B cell (primary cell): ENCODE results near the gene NFKBIA. TPM values are rescaled to one million over a fixed set of nuclear protein-coding genes. Genes with fewer than 3 reads are reported as not detected.
"Not testable (repeated sequence)": the region's sequence is repeated elsewhere in the genome, so short reads cannot be mapped to it uniquely, and the experiment has no call there.

ENCODE experiments used
- ATAC-seq: fragments of 200-7000 bp; cut with Tn5 transposase; one replicate; pipeline ENCODE4 v1.10.0; 2021; ENCODE audit warnings: low read depth, mild to moderate bottlenecking, moderate number of reproducible peaks, moderate library complexity
- CTCF ChIA-PET: fragments of 350-600 bp; sonication (Branson Sonifier 250); formaldehyde crosslinking; loops from one replicate; lab custom pipeline; 2021; ENCODE audit warnings: antibody characterized with exemption, inconsistent platforms; lab: Charles Lee
- POLR2A ChIA-PET: fragments of 350-600 bp; sonication (Branson Sonifier 250); formaldehyde crosslinking; loops from one replicate; lab custom pipeline; 2021; ENCODE audit warnings: antibody characterized with exemption; lab: Charles Lee
- DNase-seq: peaks from one replicate; pipeline ENCODE4 v3.0.0; 2013
- H2AFZ ChIP-seq: 2 replicates; pipeline ENCODE4 v1.6.1; 2012; ENCODE audit warnings: mild to moderate bottlenecking, low read depth, low read length; ENCODE audit not compliant: insufficient read depth, poor library complexity, severe bottlenecking
- H3K27ac ChIP-seq, 2 donors: 1 replicate in 1 of 2; 2 replicates in 1 of 2; pipeline ENCODE4 v1.5.1; 2012 to 2013; ENCODE audit warnings: low read length in 2 of 2, mild to moderate bottlenecking in 2 of 2, moderate library complexity in 1 of 2
- H3K27me3 ChIP-seq, 4 experiments: fragments of 200-600 bp in 1 of 4; sonication (generic) in 1 of 4; replicated peaks in 1 of 4; 1 replicate in 2 of 4; 2 replicates in 2 of 4; pipeline versions ENCODE4 v1.6.1 to v1.7.0; 2013 to 2016; ENCODE audit warnings: low read length in 3 of 4, mild to moderate bottlenecking in 2 of 4, mixed read lengths in 1 of 4, moderate library complexity in 1 of 4; ENCODE audit not compliant: insufficient read depth in 4 of 4, control insufficient read depth in 3 of 4; ENCODE audit errors: control extremely low read depth in 1 of 4
- H3K36me3 ChIP-seq, 2 experiments: replicated peaks in 1 of 2; 1 replicate in 1 of 2; 2 replicates in 1 of 2; pipeline versions ENCODE4 v1.6.1 to v1.7.1; 2013; ENCODE audit warnings: low read length in 1 of 2; ENCODE audit not compliant: insufficient read depth in 2 of 2, control insufficient read depth in 1 of 2; ENCODE audit errors: control extremely low read depth in 1 of 2, extremely low read depth in 1 of 2
- H3K4me1 ChIP-seq, 2 donors: fragments of 200-600 bp in 1 of 2; sonication (generic) in 1 of 2; 1 replicate in 1 of 2; 2 replicates in 1 of 2; pipeline versions ENCODE4 v1.5.1 to v1.6.1; 2013 to 2017; ENCODE audit warnings: low read length in 2 of 2; ENCODE audit not compliant: control insufficient read depth in 2 of 2, insufficient read depth in 2 of 2
- H3K4me2 ChIP-seq: replicated peaks from 2 replicates; pipeline ENCODE3; 2012; ENCODE audit warnings: mild to moderate bottlenecking, low read depth, low read length; ENCODE audit not compliant: poor library complexity, severe bottlenecking
- H3K4me3 ChIP-seq, 5 experiments: fragments of 200-600 bp in 1 of 5; sonication (generic) in 1 of 5; 1 replicate in 3 of 5; 2 replicates in 2 of 5; pipeline versions ENCODE4 v1.5.1 to v1.7.0; 2011 to 2016; ENCODE audit warnings: low read length in 4 of 5, mild to moderate bottlenecking in 4 of 5, low read depth in 2 of 5, control low read depth in 1 of 5, moderate library complexity in 1 of 5; ENCODE audit not compliant: insufficient read depth in 1 of 5; ENCODE audit errors: control extremely low read depth in 1 of 5, extremely low read depth in 1 of 5
- H3K79me2 ChIP-seq: fragments of 200-600 bp; sonication (generic); one replicate; pipeline ENCODE4 v1.6.0; 2016; ENCODE audit warnings: low read length; ENCODE audit not compliant: control insufficient read depth, insufficient read depth
- H3K9ac ChIP-seq: fragments of 200-600 bp; sonication (generic); 2 replicates; pipeline ENCODE4 v1.6.1; 2017; ENCODE audit warnings: mild to moderate bottlenecking, low read length, moderate library complexity
- H3K9me3 ChIP-seq, 3 donors: one replicate each; pipeline versions ENCODE4 v1.6.1 to v1.7.1; 2013; ENCODE audit warnings: low read length in 2 of 3; ENCODE audit not compliant: control insufficient read depth in 2 of 3, insufficient read depth in 1 of 3; ENCODE audit errors: control extremely low read depth in 1 of 3
- H4K20me1 ChIP-seq: 2 replicates; pipeline ENCODE4 v1.6.0; 2012; ENCODE audit warnings: mild to moderate bottlenecking, low read length; ENCODE audit not compliant: insufficient read depth, control insufficient read depth, poor library complexity, severe bottlenecking
- H3K27ac Mint-ChIP-seq: one replicate; pipeline ENCODE4 v1.8.0; 2021; ENCODE audit warnings: mixed read lengths
- H3K27me3 Mint-ChIP-seq: one replicate; pipeline ENCODE4 v1.8.0; 2021; ENCODE audit warnings: mixed read lengths
- H3K4me1 Mint-ChIP-seq: one replicate; pipeline ENCODE4 v1.8.0; 2021; ENCODE audit warnings: mixed read lengths
- H3K4me3 Mint-ChIP-seq: one replicate; pipeline ENCODE4 v1.8.0; 2021; ENCODE audit warnings: mixed read lengths
- H3K9me3 Mint-ChIP-seq: one replicate; pipeline ENCODE4 v1.8.0; 2022; ENCODE audit warnings: mixed read lengths; ENCODE audit not compliant: insufficient read depth
- EZH2 ChIP-seq: IDR thresholded peaks from 2 replicates; pipeline ENCODE4 v1.6.1; 2012; ENCODE audit warnings: borderline replicate concordance, low read depth, mild to moderate bottlenecking, moderate library complexity, low read length; ENCODE audit not compliant: insufficient read depth, poor library complexity, severe bottlenecking
- WGBS: methylation state at CpG from one replicate; pipeline ENCODE4 v1.1.5; 2013; ENCODE audit warnings: missing lambda C conversion rate; ENCODE audit not compliant: insufficient coverage; 5-methylcytosine and 5-hydroxymethylcytosine counted together
- intact Hi-C: fragments of 100-400 bp; cut with micrococcal nuclease; formaldehyde crosslinking; loops from one replicate; pipeline ENCODE4 v1.10.0; 2022
- polyA plus RNA-seq: library from polyadenylated mRNA; depleted of rRNA; stranded (reverse); fragments of >200 nt; gene quantifications from 2 replicates; pipeline ENCODE4 v1.2.3, GENCODE V29; 2012
- total RNA-seq, 2 donors: library from RNA; stranded (reverse); fragments of 120-200 nt in 1 of 2; gene quantifications; 1 replicate in 1 of 2; 2 replicates in 1 of 2; pipeline versions ENCODE4 v1.2.3 to v1.2.4, GENCODE V29; 2013 to 2022
- TF ChIP-seq, protein P1 (sequence below): fragments of 200-600 bp; IDR thresholded peaks from one replicate; pipeline ENCODE4 v1.8.0; 2022; ENCODE audit warnings: antibody characterized with exemption, mild to moderate bottlenecking

Gene NFKBIA
- total and polyA plus RNA-seq, 2 donors (not counting 1 experiment from before 2014, with no cell fraction given): 308 to 3,195 TPM

DNA sequence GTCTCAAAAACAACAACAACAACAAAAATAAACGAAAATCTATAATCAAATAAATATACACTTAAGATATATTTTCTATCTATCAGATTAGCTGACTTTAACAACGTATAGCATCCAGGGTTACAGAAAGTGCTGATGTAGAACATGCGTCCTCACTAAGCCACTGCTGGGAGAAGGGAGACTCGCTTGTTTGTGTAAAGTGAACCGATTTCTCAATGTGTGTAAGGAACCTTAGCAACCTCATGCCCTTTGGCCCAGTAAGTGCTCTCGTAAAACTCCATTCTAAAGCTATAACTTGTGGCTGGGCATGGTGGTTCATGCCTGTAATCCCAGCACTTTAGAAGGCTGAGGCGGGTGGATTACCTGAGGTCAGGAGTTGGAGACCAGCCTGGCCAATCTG lies 23.8 kb downstream of the NFKBIA start:
- Mint-ChIP-seq H3K4me1 (no peaks in the 10 kb centered on the region), H3K27ac (no peak overlapping the region), H3K27me3 (no peaks in the 10 kb centered on the region), H3K9me3 (no peaks in the 10 kb centered on the region), H3K4me3 (no peak overlapping the region)
- Histone ChIP-seq H3K27me3 (no peaks in the 10 kb centered on the region), H3K9ac (no peak overlapping the region), H3K4me3 (no peak overlapping the region), H3K4me2 (no peak overlapping the region), H3K36me3 (no peaks in the 10 kb centered on the region), H3K79me2 (no peaks in the 10 kb centered on the region), H3K9me3 (no peaks in the 10 kb centered on the region), H4K20me1 (no peaks in the 10 kb centered on the region), H2AFZ (no peak overlapping the region), H3K4me1 (no peaks in the 10 kb centered on the region), H3K27ac (no peak overlapping the region)
- DNase-seq: no peak
- POLR2A ChIA-PET: no interaction called here
- TF ChIP-seq, protein P1, sequence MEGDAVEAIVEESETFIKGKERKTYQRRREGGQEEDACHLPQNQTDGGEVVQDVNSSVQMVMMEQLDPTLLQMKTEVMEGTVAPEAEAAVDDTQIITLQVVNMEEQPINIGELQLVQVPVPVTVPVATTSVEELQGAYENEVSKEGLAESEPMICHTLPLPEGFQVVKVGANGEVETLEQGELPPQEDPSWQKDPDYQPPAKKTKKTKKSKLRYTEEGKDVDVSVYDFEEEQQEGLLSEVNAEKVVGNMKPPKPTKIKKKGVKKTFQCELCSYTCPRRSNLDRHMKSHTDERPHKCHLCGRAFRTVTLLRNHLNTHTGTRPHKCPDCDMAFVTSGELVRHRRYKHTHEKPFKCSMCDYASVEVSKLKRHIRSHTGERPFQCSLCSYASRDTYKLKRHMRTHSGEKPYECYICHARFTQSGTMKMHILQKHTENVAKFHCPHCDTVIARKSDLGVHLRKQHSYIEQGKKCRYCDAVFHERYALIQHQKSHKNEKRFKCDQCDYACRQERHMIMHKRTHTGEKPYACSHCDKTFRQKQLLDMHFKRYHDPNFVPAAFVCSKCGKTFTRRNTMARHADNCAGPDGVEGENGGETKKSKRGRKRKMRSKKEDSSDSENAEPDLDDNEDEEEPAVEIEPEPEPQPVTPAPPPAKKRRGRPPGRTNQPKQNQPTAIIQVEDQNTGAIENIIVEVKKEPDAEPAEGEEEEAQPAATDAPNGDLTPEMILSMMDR: no peak
- no peak for TF ChIP-seq EZH2
- no peak for ATAC-seq
- CTCF ChIA-PET: no interaction called here
- intact Hi-C loops: no loop called here
- 100% methylated on average over 3 of the region's 7 CpGs for WGBS

DNA sequence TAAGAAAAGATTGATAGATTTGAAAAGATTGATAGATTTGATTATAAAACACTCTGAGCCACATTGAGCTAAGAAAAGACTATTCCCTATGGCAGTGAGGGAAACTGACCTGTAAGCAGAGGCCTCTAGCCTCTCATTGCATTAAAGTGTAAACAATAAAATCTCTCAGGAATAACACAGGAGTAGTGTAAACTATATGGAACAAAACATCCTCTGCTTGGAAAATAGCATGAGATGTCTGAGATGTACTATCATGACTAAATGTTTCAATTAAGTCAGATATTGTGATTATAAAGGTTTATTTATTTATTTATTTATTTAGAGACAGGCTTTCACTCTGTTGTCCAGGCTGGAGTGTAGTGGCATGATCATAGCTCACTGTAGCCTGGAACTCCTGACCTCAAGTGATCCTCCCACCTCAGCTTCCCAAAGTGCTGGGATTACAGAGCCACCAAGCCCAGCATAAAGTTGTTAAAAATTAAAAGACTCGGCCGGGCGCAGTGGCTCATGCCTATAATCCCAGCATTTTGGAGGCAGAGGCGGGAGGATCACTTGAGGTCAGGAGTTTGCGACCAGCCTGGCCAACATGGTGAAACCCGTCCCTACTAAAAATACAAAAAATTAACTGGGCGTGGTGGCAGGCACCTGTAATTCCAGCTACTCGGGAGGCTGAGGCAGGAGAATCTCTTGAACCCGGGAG lies 25.2 kb downstream of the NFKBIA start:
- WGBS: 100% methylated on average over 1 of the region's 9 CpGs
- CTCF ChIA-PET, H3K9me3 Mint-ChIP-seq, POLR2A ChIA-PET, H3K9ac ChIP-seq, intact Hi-C loops, H2AFZ ChIP-seq, ATAC-seq, H3K4me2 ChIP-seq, H3K27ac Mint-ChIP-seq, H4K20me1 ChIP-seq, H3K79me2 ChIP-seq, H3K4me1 Mint-ChIP-seq, H3K27ac ChIP-seq, H3K4me1 ChIP-seq, H3K36me3 ChIP-seq, DNase-seq, H3K4me3 Mint-ChIP-seq, H3K4me3 ChIP-seq, H3K27me3 ChIP-seq, H3K9me3 ChIP-seq, H3K27me3 Mint-ChIP-seq: not testable (repeated sequence)
